Activated naive CD4-positive, alpha-beta T cell treated with anti-CD3 and anti-CD28 coated beads, Interleukin-2, amount 50 U/mL, for 24 hours (primary cell): Measurements from ENCODE around the gene DDX60.
"Not testable (repeated sequence)": the region's sequence is repeated elsewhere in the genome, so short reads cannot be mapped to it uniquely, and the experiment has no call there.

Source experiments
- H3K27ac Mint-ChIP-seq: one replicate; pipeline ENCODE4 v1.8.0; 2021; ENCODE audit warnings: mild to moderate bottlenecking, mixed read lengths
- H3K27me3 Mint-ChIP-seq: one replicate; pipeline ENCODE4 v1.8.0; 2021; ENCODE audit warnings: mixed read lengths
- H3K36me3 Mint-ChIP-seq: one replicate; pipeline ENCODE4 v1.8.0; 2021; ENCODE audit warnings: mixed read lengths
- H3K4me1 Mint-ChIP-seq: one replicate; pipeline ENCODE4 v1.8.0; 2021; ENCODE audit warnings: mixed read lengths
- H3K4me3 Mint-ChIP-seq: one replicate; pipeline ENCODE4 v1.8.0; 2021; ENCODE audit warnings: mild to moderate bottlenecking, mixed read lengths
- H3K9me3 Mint-ChIP-seq: one replicate; pipeline ENCODE4 v1.8.0; 2021; ENCODE audit warnings: mixed read lengths

Gene DDX60

DNA sequence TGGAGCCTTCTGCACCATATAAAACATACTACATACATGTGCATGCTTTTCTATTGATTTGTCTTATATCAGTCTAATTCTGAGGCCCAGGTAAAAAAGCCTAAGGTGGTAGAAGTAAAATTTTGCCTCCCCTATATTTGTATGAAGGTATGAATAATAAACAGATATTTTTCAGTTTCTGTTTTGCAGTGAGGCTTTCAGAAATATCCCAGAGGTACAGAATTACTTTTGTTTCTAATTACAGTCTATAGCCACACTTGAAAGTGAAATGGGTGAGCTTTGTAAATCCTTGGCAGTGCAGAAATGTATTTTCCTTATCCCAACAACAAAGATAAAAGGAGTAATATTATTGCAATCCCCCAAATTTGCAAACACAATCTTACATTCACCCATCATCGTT lies 59.5 kb downstream of the DDX60 start:
- H3K4me3 Mint-ChIP-seq, result no peak overlapping the region
- peaks cover 31% of the 10 kb centered on the region for H3K36me3 Mint-ChIP-seq
- H3K27ac Mint-ChIP-seq, result no peak overlapping the region
- H3K27me3 Mint-ChIP-seq, result no peaks in the 10 kb centered on the region
- no peaks in the 10 kb centered on the region for H3K9me3 Mint-ChIP-seq
- no peaks in the 10 kb centered on the region for H3K4me1 Mint-ChIP-seq

DNA sequence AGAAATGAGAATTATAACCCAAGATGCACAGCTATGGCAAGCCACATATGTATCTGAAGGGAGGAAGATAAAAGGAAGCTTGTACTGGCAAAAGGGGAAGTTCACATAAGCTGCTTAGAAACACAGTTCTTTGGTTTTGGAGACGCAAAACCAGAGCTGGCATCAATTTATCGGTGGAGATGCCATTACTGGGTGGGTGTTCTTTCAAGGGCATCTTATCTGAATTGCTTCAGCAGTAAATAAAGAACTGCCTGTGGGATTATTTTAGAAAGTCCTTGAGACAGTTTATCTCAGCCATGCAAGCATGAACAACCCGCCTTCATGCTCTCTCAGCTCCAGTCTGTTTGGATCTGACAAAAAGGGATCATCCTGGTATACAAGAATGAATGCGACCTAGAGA lies 60.8 kb downstream of the DDX60 start:
- peaks cover 41% of the 10 kb centered on the region for H3K36me3 Mint-ChIP-seq
- no peaks in the 10 kb centered on the region for H3K27me3 Mint-ChIP-seq
- no peaks in the 10 kb centered on the region for H3K9me3 Mint-ChIP-seq
- H3K4me1 Mint-ChIP-seq, result no peaks in the 10 kb centered on the region
- H3K27ac Mint-ChIP-seq, result no peak overlapping the region
- no peak overlapping the region for H3K4me3 Mint-ChIP-seq

DNA sequence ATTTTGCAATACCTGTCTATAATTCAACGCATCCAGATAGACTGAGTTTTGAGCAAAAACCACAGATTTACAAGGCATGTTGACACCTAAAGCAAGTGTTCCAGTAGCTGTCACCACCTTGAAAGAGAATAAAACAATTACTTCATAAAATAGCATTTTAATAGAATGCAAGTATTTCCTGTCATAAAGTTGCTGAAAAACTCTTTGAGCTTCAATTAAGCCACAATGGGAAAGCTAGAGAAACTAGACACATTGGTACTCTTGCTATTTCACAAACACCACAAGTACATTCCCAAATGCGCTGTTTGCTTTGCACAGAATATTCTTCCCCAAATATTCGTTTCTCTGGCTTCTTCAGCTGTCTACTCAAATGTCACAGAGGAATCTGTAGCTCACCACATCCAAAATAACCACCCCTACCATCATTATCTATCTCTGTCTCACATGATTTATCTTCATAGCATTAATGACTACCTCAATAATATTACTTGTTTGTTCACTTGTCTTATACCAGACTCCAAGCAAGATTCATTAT lies 70.3 kb downstream of the DDX60 start:
- Mint-ChIP-seq H3K9me3 (no peaks in the 10 kb centered on the region), H3K36me3 (peaks cover 52% of the 10 kb centered on the region), H3K27ac (no peak overlapping the region), H3K4me3 (no peak overlapping the region), H3K4me1 (no peaks in the 10 kb centered on the region), H3K27me3 (no peaks in the 10 kb centered on the region)

DNA sequence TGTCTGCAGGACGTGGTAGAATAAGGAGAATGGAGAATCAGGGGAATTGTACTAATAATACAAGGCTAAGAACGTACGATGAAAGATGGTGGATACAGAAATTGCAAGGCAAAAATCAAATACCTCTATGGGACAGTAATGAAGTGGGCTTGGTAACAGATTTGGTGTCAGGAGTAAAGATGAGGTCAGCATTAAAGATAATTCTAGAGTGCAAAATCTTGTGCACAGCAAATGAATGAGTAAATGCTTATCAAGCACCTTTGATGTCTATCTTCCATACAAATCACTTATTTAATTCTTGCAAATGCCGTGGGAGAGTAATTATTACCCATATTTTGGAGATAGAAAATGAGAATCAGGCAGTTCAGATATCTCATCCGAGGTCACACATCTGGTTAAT lies 70.9 kb downstream of the DDX60 start:
- Mint-ChIP-seq H3K9me3 (peaks cover 5% of the 10 kb centered on the region), H3K27me3 (no peaks in the 10 kb centered on the region), H3K4me1 (no peaks in the 10 kb centered on the region), H3K4me3 (no peak overlapping the region), H3K27ac (peak overlapping the region; percentile 6), H3K36me3 (peaks cover 55% of the 10 kb centered on the region)

DNA sequence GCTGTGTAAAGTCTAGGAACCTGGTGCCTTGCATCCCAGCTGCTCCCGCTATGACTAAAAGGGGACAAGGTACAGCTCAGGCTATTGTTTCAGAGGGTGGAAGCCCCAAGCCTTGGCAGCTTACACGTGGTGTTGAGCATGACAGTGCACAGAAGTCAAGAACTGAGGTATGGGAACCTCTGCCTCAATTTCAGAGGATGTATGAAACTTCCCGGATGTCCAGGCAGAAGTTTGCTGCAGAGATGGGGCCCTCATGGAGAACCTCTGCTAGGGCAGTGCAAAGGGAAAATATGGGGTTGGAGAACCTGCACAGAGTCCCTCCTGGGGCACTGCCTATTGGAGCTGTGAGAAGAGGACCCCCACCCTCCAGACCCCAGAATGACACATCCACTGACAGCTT lies 76.6 kb downstream of the DDX60 start:
- Mint-ChIP-seq H3K27me3 (no peaks in the 10 kb centered on the region), H3K9me3 (peaks cover 11% of the 10 kb centered on the region), H3K4me3 (no peak overlapping the region), H3K27ac (no peak overlapping the region), H3K36me3 (peaks cover 49% of the 10 kb centered on the region), H3K4me1 (peaks cover 16% of the 10 kb centered on the region)

DNA sequence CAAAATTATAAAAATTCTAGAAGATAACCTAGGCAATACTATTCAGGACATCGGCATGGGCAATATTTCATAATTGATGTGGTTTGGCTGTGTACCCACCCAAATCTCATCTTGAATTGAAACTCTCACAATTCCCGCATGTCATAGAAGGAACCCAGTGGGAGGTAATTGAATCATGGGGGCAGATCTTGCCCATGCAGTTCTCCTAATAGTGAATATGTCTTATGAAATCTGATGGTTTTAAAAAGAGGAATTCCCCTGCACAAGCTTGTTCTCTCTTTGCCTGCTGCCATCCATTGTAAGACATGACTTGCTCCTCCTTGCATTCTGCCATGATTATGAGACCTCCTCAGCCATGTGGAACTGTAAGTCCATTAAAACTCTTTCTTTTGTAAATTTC lies 77.7 kb downstream of the DDX60 start:
- Mint-ChIP-seq H3K9me3 (peaks cover 11% of the 10 kb centered on the region), H3K4me3 (no peak overlapping the region), H3K4me1 (peaks cover 16% of the 10 kb centered on the region), H3K27me3 (no peaks in the 10 kb centered on the region), H3K36me3 (peaks cover 45% of the 10 kb centered on the region), H3K27ac (no peak overlapping the region)

DNA sequence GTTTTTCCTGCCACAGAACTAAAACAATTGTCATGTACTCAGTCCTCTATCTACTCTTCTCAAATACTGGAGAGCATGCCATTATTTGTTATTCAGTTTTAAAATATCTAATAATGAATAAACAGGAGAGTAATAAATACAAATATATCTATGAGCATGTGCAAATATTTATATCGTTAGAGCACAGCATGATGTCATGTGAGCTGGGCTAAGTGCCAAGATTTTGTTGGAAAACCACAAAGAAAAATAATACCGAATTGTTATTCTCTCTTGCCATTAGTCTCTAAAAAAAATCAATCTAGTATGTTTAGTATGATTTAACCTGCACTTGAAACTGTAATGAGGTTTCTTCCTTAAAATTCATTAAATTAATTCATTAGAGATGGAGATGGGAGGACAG lies 97.3 kb downstream of the DDX60 start:
- Mint-ChIP-seq H3K4me1 (peaks cover 9% of the 10 kb centered on the region), H3K27ac (no peak overlapping the region), H3K27me3 (no peaks in the 10 kb centered on the region), H3K9me3 (peaks cover 7% of the 10 kb centered on the region), H3K36me3 (peaks cover 49% of the 10 kb centered on the region), H3K4me3 (no peak overlapping the region)

DNA sequence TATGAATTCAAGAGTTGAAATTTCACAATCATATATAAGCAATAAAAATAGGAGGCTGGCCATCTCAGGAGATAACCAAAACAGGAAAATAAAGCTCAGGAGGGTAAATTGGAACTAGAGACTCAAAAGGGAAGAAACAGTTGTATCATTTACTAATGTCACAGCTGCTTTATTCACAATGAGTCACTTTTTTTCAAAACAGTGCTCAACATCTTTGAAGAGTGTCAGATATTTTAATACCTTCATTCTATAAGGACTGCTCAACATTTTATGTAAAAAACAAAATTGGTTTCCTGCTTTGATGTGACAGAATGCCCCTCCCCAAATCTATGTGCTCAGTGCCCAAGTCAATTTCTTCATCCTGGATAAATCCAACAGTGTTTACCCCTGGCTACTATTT lies 97.7 kb downstream of the DDX60 start:
- Mint-ChIP-seq H3K27me3 (no peaks in the 10 kb centered on the region), H3K4me3 (no peak overlapping the region), H3K27ac (no peak overlapping the region), H3K4me1 (peaks cover 9% of the 10 kb centered on the region), H3K36me3 (peaks cover 54% of the 10 kb centered on the region), H3K9me3 (peaks cover 7% of the 10 kb centered on the region)

DNA sequence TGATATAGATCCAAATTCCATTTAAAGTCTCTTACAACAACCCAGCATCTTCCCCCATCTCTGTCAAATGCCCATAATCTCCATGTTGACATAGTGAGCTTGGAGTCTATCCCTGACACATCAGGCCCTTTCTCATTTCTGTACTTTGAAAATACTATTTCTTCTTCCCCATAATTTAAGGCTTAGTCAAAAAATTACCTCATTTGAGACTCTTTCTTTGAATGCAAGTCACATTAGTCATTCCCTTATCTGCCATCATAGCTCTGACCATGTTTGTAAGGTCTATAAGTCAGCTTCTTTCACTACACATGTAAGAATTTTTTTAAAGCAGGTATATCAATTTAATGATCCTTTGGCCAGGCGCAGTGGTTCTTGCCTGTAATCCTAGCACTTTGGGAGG lies 99.9 kb downstream of the DDX60 start:
- Mint-ChIP-seq H3K9me3 (peaks cover 14% of the 10 kb centered on the region), H3K4me3 (no peak overlapping the region), H3K4me1 (peaks cover 9% of the 10 kb centered on the region), H3K27ac (no peak overlapping the region), H3K27me3 (no peaks in the 10 kb centered on the region), H3K36me3 (peaks cover 66% of the 10 kb centered on the region)

DNA sequence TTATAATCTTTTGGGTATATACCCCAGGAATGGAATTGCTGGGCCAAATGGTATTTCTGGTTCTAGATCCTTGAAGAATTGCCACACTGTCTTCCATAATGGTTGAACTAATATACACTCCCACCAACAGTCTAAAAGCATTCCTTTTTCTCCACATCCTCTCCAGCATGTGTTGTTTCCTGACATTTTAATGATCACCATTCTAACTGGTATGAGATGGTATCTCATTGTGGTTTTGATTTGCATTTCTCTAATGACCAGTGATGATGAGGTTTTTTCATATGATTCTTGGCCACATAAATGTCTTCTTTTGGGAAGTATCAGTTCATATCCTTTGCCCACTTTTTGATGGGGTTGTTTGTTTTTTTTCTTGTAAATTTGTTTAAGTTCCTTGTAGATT lies 105.0 kb downstream of the DDX60 start:
- H3K27me3 Mint-ChIP-seq, H3K4me3 Mint-ChIP-seq, H3K4me1 Mint-ChIP-seq, H3K27ac Mint-ChIP-seq: not testable (repeated sequence)
- H3K36me3 Mint-ChIP-seq, result peaks cover 45% of the 10 kb centered on the region
- H3K9me3 Mint-ChIP-seq, result peaks cover 14% of the 10 kb centered on the region

DNA sequence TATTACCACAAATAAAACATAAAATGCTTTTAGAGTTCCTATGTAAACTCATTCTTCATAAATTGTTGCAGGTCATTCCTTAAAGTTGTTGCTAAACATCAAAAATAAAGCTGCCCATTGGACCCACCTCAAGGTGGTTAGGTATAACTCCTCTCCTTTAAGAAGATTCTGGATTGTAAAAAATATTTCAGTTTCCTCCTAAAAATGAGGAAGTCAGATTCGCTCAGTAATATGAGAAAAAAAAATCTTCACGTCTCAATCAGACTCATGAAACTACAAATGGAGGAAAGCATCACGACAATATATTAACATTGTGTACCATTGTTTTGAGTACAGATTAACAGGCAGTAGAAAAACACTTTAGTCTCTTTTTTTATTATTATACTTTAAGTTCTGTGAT lies 105.9 kb downstream of the DDX60 start:
- Mint-ChIP-seq H3K27me3 (no peaks in the 10 kb centered on the region), H3K9me3 (peaks cover 10% of the 10 kb centered on the region), H3K4me1 (no peaks in the 10 kb centered on the region), H3K27ac (no peak overlapping the region), H3K36me3 (peaks cover 38% of the 10 kb centered on the region), H3K4me3 (no peak overlapping the region)

DNA sequence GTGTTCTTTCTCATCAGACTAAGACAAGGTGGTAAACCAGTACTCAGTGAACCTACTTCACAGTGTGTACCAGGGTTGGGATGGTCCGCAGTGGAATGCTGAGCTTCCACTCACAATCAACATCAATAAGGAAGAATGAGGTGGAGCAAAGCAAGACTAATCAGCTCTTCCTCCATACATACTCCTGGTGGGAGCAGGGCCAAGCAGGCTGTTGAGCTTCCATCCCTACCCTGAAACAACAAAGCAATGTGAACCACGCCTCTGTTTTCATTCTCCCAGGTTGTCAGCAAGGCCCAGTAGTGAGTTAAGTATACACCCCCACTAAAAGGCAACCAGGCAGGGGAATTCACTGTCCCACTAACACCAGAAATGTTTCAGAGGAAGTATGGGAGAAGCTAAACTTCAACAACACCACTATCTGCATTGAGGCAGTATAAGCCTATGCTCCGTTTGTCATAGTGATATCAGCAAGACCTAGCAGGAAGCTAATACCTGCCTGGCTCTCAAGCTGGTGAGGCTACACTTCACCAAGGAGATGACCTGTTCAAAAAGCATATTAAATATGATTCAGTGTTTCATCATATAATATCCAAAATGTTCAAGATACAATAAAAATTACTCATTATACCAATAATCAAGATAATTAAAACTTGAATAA lies 109.5 kb downstream of the DDX60 start:
- Mint-ChIP-seq H3K4me3 (no peak overlapping the region), H3K9me3 (peaks cover 16% of the 10 kb centered on the region), H3K27ac (no peak overlapping the region), H3K27me3 (no peaks in the 10 kb centered on the region), H3K4me1 (no peaks in the 10 kb centered on the region), H3K36me3 (peaks cover 17% of the 10 kb centered on the region)

DNA sequence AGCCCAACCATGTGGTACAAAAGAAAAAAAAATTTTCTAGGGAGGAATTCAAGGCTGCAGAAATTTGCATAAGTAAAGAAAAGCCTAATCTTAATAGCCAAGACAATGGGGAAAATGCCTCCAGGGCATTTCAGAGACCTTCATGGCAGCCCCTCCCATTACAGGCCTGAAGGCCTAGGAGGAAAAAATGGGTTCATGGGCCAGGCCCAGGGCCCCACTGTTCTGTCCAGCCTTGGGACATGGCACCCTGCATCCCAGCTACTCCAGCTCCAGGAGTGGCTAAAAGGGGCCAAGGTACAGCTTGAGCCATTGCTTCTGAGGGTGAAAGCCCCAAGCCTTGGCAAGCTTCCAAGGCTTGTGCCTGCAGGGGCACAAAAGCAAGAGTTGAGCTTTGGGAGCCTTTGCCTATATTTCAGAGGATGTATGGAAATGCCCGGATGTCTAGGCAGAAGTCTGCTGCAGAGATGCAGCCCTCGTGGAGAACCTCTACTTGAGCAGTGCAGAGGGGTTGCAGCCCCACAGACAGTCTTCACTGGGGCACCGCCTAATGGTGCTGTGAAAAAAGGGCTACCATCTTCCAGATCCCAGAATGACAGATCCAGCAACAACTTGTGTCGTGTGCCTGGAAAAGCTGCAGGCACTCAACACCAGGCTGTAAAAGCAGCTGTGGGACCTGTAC lies 115.2 kb downstream of the DDX60 start:
- peaks cover 28% of the 10 kb centered on the region for H3K9me3 Mint-ChIP-seq
- peaks cover 18% of the 10 kb centered on the region for H3K36me3 Mint-ChIP-seq
- no peaks in the 10 kb centered on the region for H3K27me3 Mint-ChIP-seq
- H3K4me1 Mint-ChIP-seq, result no peaks in the 10 kb centered on the region
- H3K27ac Mint-ChIP-seq, result no peak overlapping the region
- H3K4me3 Mint-ChIP-seq, result no peak overlapping the region

DNA sequence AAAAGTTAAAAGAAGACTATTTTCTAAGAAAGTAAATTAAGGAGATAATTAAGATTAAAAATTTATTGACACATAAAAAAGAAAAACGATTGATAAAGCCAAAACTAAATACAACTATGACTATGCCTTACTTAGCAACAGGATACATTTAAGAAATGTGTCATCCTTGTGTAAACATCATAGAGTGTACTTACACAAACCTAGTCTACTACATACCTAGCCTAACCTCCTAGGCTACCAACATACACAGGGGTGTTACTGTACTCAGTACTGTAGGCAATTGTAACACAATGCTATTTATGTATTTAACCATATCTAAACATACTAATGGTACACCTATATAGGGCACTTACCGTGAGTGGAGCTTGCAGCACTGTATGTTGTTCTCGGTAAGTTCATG lies 117.9 kb downstream of the DDX60 start:
- Mint-ChIP-seq H3K36me3 (peaks cover 12% of the 10 kb centered on the region), H3K4me1 (no peaks in the 10 kb centered on the region), H3K9me3 (peaks cover 23% of the 10 kb centered on the region), H3K27ac (no peak overlapping the region), H3K4me3 (no peak overlapping the region), H3K27me3 (no peaks in the 10 kb centered on the region)

DNA sequence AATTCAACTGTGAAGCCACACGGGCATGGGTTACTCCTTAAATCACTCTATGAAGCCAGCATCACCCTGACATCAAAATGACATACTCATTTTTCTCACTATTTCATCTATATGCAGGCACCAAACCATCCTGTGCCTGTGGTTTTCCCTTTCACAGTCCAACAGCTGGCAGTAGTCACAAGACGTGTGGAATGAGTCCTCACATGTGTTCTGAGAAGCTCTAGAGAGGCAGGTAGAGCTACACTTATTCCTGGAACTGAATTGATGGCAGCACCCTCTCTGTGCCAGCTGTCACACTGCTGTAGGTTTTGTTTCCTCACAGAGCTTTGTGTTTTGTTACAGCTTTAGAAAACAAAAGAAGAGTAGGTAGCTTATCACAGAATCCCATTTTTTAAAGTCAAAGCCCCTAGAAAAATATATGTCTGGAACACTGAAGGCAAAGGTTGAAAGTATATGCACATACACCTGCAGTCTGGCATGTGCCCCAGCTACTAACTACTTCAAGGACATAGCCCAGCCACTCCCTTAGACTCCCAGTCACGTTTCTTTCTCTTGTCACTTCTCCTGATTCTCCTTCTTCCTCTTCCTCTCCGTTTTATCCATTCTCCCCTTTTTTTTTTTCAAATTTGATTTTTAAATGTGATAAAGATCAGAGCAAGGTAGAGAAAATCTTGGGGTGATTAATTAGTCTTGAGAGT lies 119.1 kb downstream of the DDX60 start:
- Mint-ChIP-seq H3K4me1 (no peaks in the 10 kb centered on the region), H3K4me3 (no peak overlapping the region), H3K36me3 (peaks cover 9% of the 10 kb centered on the region), H3K9me3 (peaks cover 15% of the 10 kb centered on the region), H3K27me3 (no peaks in the 10 kb centered on the region), H3K27ac (no peak overlapping the region)

DNA sequence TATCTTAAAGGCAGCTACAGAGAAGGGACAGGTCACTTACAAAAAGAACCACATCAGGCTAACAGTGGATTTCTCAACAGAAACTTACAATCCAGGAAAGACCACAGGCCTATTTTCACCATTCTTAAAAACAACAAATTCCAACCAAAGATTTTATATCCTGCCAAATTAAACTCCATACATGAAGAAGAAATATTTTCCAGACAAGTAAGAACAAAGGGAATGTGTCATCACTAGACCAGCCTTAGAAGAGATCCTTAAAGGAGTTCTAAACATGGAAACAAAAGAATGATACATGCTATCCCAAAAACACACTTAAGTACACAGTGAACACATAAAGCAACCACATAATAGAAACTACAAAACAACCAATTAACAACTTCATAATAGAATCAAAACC lies 120.6 kb downstream of the DDX60 start:
- H3K4me1 Mint-ChIP-seq, result no peaks in the 10 kb centered on the region
- H3K27ac Mint-ChIP-seq, result no peak overlapping the region
- H3K36me3 Mint-ChIP-seq, result peaks cover 7% of the 10 kb centered on the region
- H3K27me3 Mint-ChIP-seq, result no peaks in the 10 kb centered on the region
- H3K9me3 Mint-ChIP-seq, result peaks cover 9% of the 10 kb centered on the region
- H3K4me3 Mint-ChIP-seq, result no peak overlapping the region
